Measurements from ENCODE around the gene LSM14A. TPM values are rescaled to one million over a fixed set of nuclear protein-coding genes. Genes with fewer than 3 reads are reported as not detected.
A peak's percentile ranks its signal among the peaks of the same experiment; 100 is the strongest.
"Not testable (repeated sequence)": the region's sequence is repeated elsewhere in the genome, so short reads cannot be mapped to it uniquely, and the experiment has no call there.

Gene LSM14A
- polyA plus RNA-seq, 4 donors, result 53.0 to 106 (median 73.0) TPM

GRCh38 chr19:34132706-34133105 is 39.6 kb upstream of the LSM14A start:
- not testable (repeated sequence) for DNase-seq; H3K4me1 ChIP-seq (ENCODE audit: control insufficient read depth in 3 of 3, insufficient read depth in 2 of 3, low read depth in 1 of 3, low read length in 2 of 3); H3K27ac ChIP-seq (ENCODE audit: low read depth in 1 of 3, low read length in 2 of 3); FAIRE-seq; H3K9me3 ChIP-seq (ENCODE audit: control insufficient read depth in 2 of 2, insufficient read depth in 1 of 2, low read depth in 1 of 2, low read length in 1 of 2); H3K36me3 ChIP-seq (ENCODE audit: control insufficient read depth in 3 of 3, insufficient read depth in 2 of 3, low read depth in 1 of 3, low read length in 3 of 3); H3K27me3 ChIP-seq (ENCODE audit: control insufficient read depth in 3 of 3, insufficient read depth in 3 of 3, low read length in 3 of 3); H3K4me3 ChIP-seq (ENCODE audit: low read depth in 1 of 3, low read length in 3 of 3)
- WGBS, 3 donors, result 86 to 100% (median 88%) methylated on average over 2 to 25 of the region's 32 CpGs

DNA sequence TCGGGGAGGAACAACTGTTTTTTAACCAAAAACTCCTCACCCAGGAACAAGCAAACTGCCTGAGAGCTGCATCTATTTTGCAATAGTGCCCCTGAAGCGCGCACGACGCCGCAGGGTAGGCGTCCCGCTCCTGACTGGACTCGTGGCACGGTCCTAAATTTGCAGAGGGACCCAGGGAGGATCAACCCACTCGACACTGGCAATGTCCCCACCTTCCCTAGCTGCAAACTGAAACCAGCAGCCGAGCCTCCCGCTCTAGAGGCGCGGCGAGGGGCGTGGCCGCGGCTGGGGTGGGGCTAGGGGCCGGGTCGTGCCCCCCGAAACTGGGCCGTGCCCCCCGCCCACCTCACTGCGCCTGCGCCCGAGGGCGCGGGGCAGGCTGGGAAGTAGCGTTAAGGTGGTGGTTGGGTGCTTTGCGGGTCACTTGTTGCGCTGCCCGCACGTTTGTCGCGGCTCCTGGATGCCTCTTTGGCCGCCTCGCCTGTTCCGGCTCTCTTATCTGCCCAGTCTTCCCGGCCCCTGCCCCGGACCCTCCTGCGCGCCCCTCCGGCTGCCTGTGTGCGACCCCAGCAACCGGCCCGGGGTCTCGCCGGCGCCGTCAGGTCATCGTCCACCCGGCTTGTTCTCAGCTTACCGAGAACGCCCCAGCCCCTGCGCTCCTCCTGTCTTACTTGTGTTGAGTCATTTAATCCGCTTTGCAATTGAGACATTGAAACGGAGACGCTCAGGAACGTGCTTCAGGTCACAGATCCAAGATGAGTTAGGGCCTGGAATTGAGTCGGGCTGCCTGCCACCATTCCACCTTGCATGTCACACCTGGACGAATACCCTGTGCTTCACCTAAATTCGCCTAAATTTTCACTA is 37.9 kb upstream of the LSM14A start:
- Histone ChIP-seq H3K4me3 (ENCODE audit: low read depth in 1 of 3, low read length in 3 of 3) (peak overlapping the region; percentile 67 to 79 (median 75)), H3K27ac (ENCODE audit: low read depth in 1 of 3, low read length in 2 of 3) (peak overlapping the region; percentile 65 to 97 (median 82)), H3K4me1 (ENCODE audit: control insufficient read depth in 3 of 3, insufficient read depth in 2 of 3, low read depth in 1 of 3, low read length in 2 of 3) (peaks cover 0 to 6% (median 0%) of the 10 kb centered on the region in 3 donors), H3K36me3 (ENCODE audit: control insufficient read depth in 3 of 3, insufficient read depth in 2 of 3, low read depth in 1 of 3, low read length in 3 of 3) (no peaks in the 10 kb centered on the region), H3K9me3 (ENCODE audit: control insufficient read depth in 2 of 2, insufficient read depth in 1 of 2, low read depth in 1 of 2, low read length in 1 of 2) (no peaks in the 10 kb centered on the region), H3K27me3 (ENCODE audit: control insufficient read depth in 3 of 3, insufficient read depth in 3 of 3, low read length in 3 of 3) (no peaks in the 10 kb centered on the region)
- FAIRE-seq (no peak), DNase-seq (peak; percentile 86 to 95)
- WGBS, 3 donors, result 1% methylated on average over 48 to 63 of the region's 63 CpGs

DNA sequence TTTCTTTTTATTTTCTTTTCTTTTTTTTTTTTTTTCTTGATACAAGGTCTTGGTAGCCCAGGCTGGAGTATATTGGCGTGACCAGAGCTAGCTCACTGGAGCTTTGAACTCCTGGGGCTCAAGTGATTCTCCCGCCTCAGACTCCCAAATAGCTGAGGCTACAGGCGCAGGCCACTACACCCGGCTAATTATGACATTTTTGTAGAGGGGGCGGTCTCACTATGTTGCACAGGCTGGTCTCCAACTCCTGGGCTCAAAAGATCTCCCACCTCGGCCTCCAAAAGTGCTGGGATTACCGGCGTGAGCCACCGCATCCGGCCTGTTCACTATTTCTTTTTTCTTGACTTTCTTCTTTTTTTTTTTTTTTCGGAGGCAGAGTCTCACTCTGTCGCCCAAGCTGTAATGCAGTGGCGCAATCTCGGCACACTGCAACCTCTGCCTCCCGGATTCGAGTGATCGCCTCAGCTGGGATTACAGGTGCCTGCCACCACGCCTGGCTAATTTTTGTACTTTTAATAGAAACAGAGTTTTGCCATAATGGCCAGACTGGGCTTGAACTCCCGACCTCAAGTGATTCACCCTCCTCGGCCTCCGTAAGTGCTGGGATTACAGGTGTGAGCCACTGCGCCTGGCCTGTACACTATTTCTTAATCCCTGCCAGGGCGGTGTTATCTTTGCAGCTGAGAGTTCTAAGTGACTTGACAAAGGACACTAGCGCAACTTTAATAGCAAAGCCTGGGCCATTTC is 37.1 kb upstream of the LSM14A start:
- DNase-seq, result no peak
- H3K9me3 ChIP-seq (ENCODE audit: control insufficient read depth in 2 of 2, insufficient read depth in 1 of 2, low read depth in 1 of 2, low read length in 1 of 2), result no peaks in the 10 kb centered on the region
- WGBS, 3 donors, result 84 to 86% (median 85%) methylated on average over 24 of the region's 24 CpGs
- peaks cover 0 to 6% (median 0%) of the 10 kb centered on the region in 3 donors for H3K4me1 ChIP-seq (ENCODE audit: control insufficient read depth in 3 of 3, insufficient read depth in 2 of 3, low read depth in 1 of 3, low read length in 2 of 3)
- H3K27me3 ChIP-seq (ENCODE audit: control insufficient read depth in 3 of 3, insufficient read depth in 3 of 3, low read length in 3 of 3), result no peaks in the 10 kb centered on the region
- peak overlapping the region in 2 of 3 donors; percentile 67 to 79 for H3K4me3 ChIP-seq (ENCODE audit: low read depth in 1 of 3, low read length in 3 of 3)
- FAIRE-seq, result no peak
- no peaks in the 10 kb centered on the region for H3K36me3 ChIP-seq (ENCODE audit: control insufficient read depth in 3 of 3, insufficient read depth in 2 of 3, low read depth in 1 of 3, low read length in 3 of 3)
- H3K27ac ChIP-seq (ENCODE audit: low read depth in 1 of 3, low read length in 2 of 3), result peak overlapping the region in 2 of 3 donors; percentile 82 to 97

DNA sequence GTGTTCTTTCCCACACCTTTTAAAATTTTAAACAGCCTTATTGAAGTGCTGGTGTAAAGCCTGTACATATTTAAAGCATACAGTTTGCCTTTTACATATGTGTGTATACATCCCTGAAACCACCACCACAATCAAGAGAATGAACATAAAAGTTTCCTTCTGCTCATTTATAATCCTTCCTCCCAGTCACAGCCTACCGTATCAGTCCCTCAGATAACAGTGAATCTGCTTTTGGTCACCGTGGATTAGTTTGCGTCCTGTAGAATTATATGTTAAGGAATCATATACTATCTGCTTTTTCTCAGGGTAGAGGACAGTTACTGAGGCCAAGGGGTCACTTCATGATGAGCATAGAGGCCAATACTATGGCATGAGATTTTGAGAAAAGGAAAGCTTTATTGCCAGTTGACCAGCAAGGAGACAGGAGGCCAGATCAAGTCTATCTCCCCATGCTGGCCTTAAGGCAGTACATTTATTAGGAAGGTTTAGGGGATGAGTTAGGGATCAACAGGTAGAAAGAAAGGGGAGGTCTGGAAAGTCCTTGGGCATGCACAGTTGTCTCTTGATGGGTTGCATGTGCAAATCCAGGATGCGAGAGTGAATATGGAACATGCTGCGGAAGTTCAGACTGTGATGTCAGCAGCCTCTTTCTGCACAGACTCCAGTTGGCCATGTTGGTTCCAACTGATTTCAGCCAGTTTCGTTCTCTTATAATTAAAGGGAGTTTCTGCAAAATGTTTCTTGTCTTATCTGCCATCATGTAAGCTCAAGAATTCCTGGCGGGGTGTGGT is 36.3 kb upstream of the LSM14A start:
- H3K9me3 ChIP-seq (ENCODE audit: control insufficient read depth in 2 of 2, insufficient read depth in 1 of 2, low read depth in 1 of 2, low read length in 1 of 2), result no peaks in the 10 kb centered on the region
- no peaks in the 10 kb centered on the region for H3K27me3 ChIP-seq (ENCODE audit: control insufficient read depth in 3 of 3, insufficient read depth in 3 of 3, low read length in 3 of 3)
- no peaks in the 10 kb centered on the region for H3K36me3 ChIP-seq (ENCODE audit: control insufficient read depth in 3 of 3, insufficient read depth in 2 of 3, low read depth in 1 of 3, low read length in 3 of 3)
- no peak overlapping the region for H3K27ac ChIP-seq (ENCODE audit: low read depth in 1 of 3, low read length in 2 of 3)
- DNase-seq (no peak), FAIRE-seq (no peak)
- no peak overlapping the region for H3K4me3 ChIP-seq (ENCODE audit: low read depth in 1 of 3, low read length in 3 of 3)
- H3K4me1 ChIP-seq (ENCODE audit: control insufficient read depth in 3 of 3, insufficient read depth in 2 of 3, low read depth in 1 of 3, low read length in 2 of 3), result peaks cover 0 to 6% (median 0%) of the 10 kb centered on the region in 3 donors
- 84 to 89% (median 87%) methylated on average over 7 of the region's 7 CpGs for WGBS, 3 donors

GRCh38 chr19:34141025-34141424 is 31.3 kb upstream of the LSM14A start:
- WGBS, 3 donors, result 9 to 39% (median 16%) methylated on average over 5 of the region's 5 CpGs
- H3K36me3 ChIP-seq (ENCODE audit: control insufficient read depth in 3 of 3, insufficient read depth in 2 of 3, low read depth in 1 of 3, low read length in 3 of 3), result no peaks in the 10 kb centered on the region
- no peaks in the 10 kb centered on the region for H3K27me3 ChIP-seq (ENCODE audit: control insufficient read depth in 3 of 3, insufficient read depth in 3 of 3, low read length in 3 of 3)
- no peak for FAIRE-seq
- H3K4me1 ChIP-seq (ENCODE audit: control insufficient read depth in 3 of 3, insufficient read depth in 2 of 3, low read depth in 1 of 3, low read length in 2 of 3), result no peaks in the 10 kb centered on the region
- H3K9me3 ChIP-seq (ENCODE audit: control insufficient read depth in 2 of 2, insufficient read depth in 1 of 2, low read depth in 1 of 2, low read length in 1 of 2), result no peaks in the 10 kb centered on the region
- peak in 1 of 2 donors; percentile 49 for DNase-seq
- peak overlapping the region in 1 of 3 donors; percentile 55 for H3K27ac ChIP-seq (ENCODE audit: low read depth in 1 of 3, low read length in 2 of 3)
- H3K4me3 ChIP-seq (ENCODE audit: low read depth in 1 of 3, low read length in 3 of 3), result no peak overlapping the region

DNA sequence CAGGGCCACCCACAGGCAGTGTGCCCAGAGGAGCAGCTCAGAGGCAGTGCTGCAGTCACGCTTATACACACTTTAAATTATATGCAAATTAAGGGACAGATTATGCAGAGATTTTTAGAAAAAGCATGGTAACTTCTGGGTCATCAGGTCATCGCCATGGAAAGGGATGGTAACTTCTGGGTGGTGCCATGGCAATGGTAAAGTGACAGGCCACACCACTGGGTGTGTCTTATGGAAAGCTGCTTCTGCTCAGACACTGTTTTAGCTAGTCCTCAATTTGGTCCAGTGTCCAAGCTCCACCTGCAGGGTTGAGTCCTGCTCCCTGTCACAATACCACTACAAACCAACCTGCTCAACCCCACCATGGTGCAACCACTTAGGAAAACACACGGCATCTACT is 29.9 kb upstream of the LSM14A start:
- Histone ChIP-seq H3K4me1 (ENCODE audit: control insufficient read depth in 3 of 3, insufficient read depth in 2 of 3, low read depth in 1 of 3, low read length in 2 of 3) (no peaks in the 10 kb centered on the region), H3K36me3 (ENCODE audit: control insufficient read depth in 3 of 3, insufficient read depth in 2 of 3, low read depth in 1 of 3, low read length in 3 of 3) (no peaks in the 10 kb centered on the region), H3K27me3 (ENCODE audit: control insufficient read depth in 3 of 3, insufficient read depth in 3 of 3, low read length in 3 of 3) (no peaks in the 10 kb centered on the region), H3K27ac (ENCODE audit: low read depth in 1 of 3, low read length in 2 of 3) (no peak overlapping the region), H3K4me3 (ENCODE audit: low read depth in 1 of 3, low read length in 3 of 3) (no peak overlapping the region), H3K9me3 (ENCODE audit: control insufficient read depth in 2 of 2, insufficient read depth in 1 of 2, low read depth in 1 of 2, low read length in 1 of 2) (no peaks in the 10 kb centered on the region)
- FAIRE-seq (no peak), DNase-seq (no peak)
- WGBS, 3 donors, result 75 to 77% (median 76%) methylated on average over 3 of the region's 3 CpGs

- H3K9me3 ChIP-seq (ENCODE audit: control insufficient read depth in 2 of 2, insufficient read depth in 1 of 2, low read depth in 1 of 2, low read length in 1 of 2), result no peaks in the 10 kb centered on the region
- 12 to 14% (median 13%) methylated on average over 7 of the region's 7 CpGs for WGBS, 3 donors
- DNase-seq (peak; percentile 64 to 72), FAIRE-seq (no peak)
- no peaks in the 10 kb centered on the region for H3K27me3 ChIP-seq (ENCODE audit: control insufficient read depth in 3 of 3, insufficient read depth in 3 of 3, low read length in 3 of 3)
- H3K27ac ChIP-seq (ENCODE audit: low read depth in 1 of 3, low read length in 2 of 3), result no peak overlapping the region
- H3K4me3 ChIP-seq (ENCODE audit: low read depth in 1 of 3, low read length in 3 of 3), result no peak overlapping the region
- no peaks in the 10 kb centered on the region for H3K4me1 ChIP-seq (ENCODE audit: control insufficient read depth in 3 of 3, insufficient read depth in 2 of 3, low read depth in 1 of 3, low read length in 2 of 3)
- H3K36me3 ChIP-seq (ENCODE audit: control insufficient read depth in 3 of 3, insufficient read depth in 2 of 3, low read depth in 1 of 3, low read length in 3 of 3), result no peaks in the 10 kb centered on the region
Observed at GRCh38 chr19:34145741-34146202, 26.5 kb upstream of the LSM14A start.

GRCh38 chr19:34148658-34149185 is 23.6 kb upstream of the LSM14A start:
- DNase-seq (no peak), FAIRE-seq (no peak)
- WGBS, 3 donors, result 88 to 90% (median 89%) methylated on average over 9 of the region's 9 CpGs
- no peaks in the 10 kb centered on the region for H3K36me3 ChIP-seq (ENCODE audit: control insufficient read depth in 3 of 3, insufficient read depth in 2 of 3, low read depth in 1 of 3, low read length in 3 of 3)
- H3K27me3 ChIP-seq (ENCODE audit: control insufficient read depth in 3 of 3, insufficient read depth in 3 of 3, low read length in 3 of 3), result no peaks in the 10 kb centered on the region
- no peak overlapping the region for H3K4me3 ChIP-seq (ENCODE audit: low read depth in 1 of 3, low read length in 3 of 3)
- no peaks in the 10 kb centered on the region for H3K4me1 ChIP-seq (ENCODE audit: control insufficient read depth in 3 of 3, insufficient read depth in 2 of 3, low read depth in 1 of 3, low read length in 2 of 3)
- H3K9me3 ChIP-seq (ENCODE audit: control insufficient read depth in 2 of 2, insufficient read depth in 1 of 2, low read depth in 1 of 2, low read length in 1 of 2), result no peaks in the 10 kb centered on the region
- H3K27ac ChIP-seq (ENCODE audit: low read depth in 1 of 3, low read length in 2 of 3), result no peak overlapping the region
